K562 (cell line): ENCODE data around the gene TAL1.

Source experiments
- CREB1 ChIP-seq, 2 experiments: sonication (generic) in 1 of 2; formaldehyde crosslinking in 1 of 2; IDR thresholded peaks; 2 replicates each; pipeline versions ENCODE4 v1.6.1 to v1.8.0; 2012 to 2022; ENCODE audit warnings: inconsistent platforms in 1 of 2, mild to moderate bottlenecking in 1 of 2, missing genetic modification reagents in 1 of 2, moderate library complexity in 1 of 2
- HNRNPH1 ChIP-seq: fragments of 200-400 bp; formaldehyde crosslinking; optimal IDR thresholded peaks from 2 replicates; pipeline ENCODE3; 2017; ENCODE audit warnings: low read depth, mild to moderate bottlenecking, low read length, moderate library complexity
- MXI1 ChIP-seq: IDR thresholded peaks from 2 replicates; pipeline ENCODE4 v1.6.1; 2011; ENCODE audit warnings: low read depth, mild to moderate bottlenecking, improper control_type of control experiment, low read length
- ZFP1 ChIP-seq: fragments of 450-650 bp; formaldehyde crosslinking; IDR thresholded peaks from 2 replicates; pipeline ENCODE4 v1.4.0; 2020; ENCODE audit warnings: mild to moderate bottlenecking, mixed read lengths
- ZNF76 ChIP-seq: fragments of 250-450 bp; sonication (Bioruptor Pico); IDR thresholded peaks from 2 replicates; pipeline ENCODE4 v1.4.0; 2020; ENCODE audit warnings: mild to moderate bottlenecking, moderate library complexity, borderline replicate concordance
- TF ChIP-seq, protein P1 (sequence below): fragments of 250-450 bp; sonication (Bioruptor Pico); IDR thresholded peaks from 2 replicates; pipeline ENCODE4 v1.8.0; 2022; ENCODE audit warnings: inconsistent platforms, mild to moderate bottlenecking, moderate library complexity, borderline replicate concordance
- TF ChIP-seq, protein P2 (sequence below): sonication (generic); formaldehyde crosslinking; IDR thresholded peaks from 2 replicates; pipeline ENCODE4 v1.8.0; 2022; ENCODE audit warnings: mild to moderate bottlenecking, missing genetic modification reagents
- TF ChIP-seq, protein P3 (sequence below), 3 experiments: IDR thresholded peaks in 2 of 3; conservative IDR thresholded peaks in 1 of 3; 2 replicates each; pipeline ENCODE4 v1.5.1; 2011 to 2012; ENCODE audit warnings: low read length in 3 of 3, mild to moderate bottlenecking in 3 of 3, control low read depth in 2 of 3, improper control_type of control experiment in 1 of 3, inconsistent platforms in 1 of 3, low read depth in 1 of 3, mixed read lengths in 1 of 3, moderate library complexity in 1 of 3; ENCODE audit not compliant: insufficient read depth in 2 of 3

DNA sequence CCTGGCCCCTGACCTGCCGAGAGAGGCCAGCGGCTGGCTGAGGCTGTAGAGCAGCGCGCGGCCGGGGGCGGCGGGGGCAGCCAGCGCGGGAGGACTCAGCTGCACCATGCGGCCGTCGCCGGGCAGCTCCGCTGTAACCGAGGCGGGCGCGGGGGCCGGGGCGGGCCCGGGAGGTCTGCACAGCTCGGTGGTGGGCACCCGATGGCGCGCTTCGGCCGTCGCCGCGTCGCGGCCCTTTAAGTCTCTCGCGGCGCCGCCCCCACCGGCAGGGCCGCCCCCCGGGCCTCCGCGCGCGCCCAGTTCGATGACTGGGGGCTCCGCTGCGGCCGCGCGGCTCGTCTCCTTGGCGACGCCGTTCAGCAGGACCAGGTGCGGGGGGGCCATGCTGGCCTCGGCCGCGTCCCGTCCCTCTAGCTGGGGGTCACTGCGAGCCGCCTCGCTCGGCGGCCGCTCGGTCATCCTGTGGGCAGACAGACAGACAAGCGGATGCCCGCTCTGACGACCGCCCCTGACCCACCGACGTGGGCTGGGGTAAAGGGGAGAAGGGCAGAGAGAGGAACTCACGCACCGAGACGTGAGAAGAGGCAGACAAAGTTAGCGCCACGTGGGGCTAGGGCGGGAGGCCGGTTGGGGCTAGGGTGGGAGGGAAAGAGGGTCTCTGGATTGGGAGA is 6.5 kb downstream of the TAL1 start:
- TF ChIP-seq ZFP1 (CRISPR knock-in tag): no peak
- TF ChIP-seq CREB1 (IDR thresholded peaks at IDR 0.05): no peak
- no peak for TF ChIP-seq CREB1 (CRISPR knock-in tag; IDR thresholded peaks at IDR 0.05)
- TF ChIP-seq, protein P1, sequence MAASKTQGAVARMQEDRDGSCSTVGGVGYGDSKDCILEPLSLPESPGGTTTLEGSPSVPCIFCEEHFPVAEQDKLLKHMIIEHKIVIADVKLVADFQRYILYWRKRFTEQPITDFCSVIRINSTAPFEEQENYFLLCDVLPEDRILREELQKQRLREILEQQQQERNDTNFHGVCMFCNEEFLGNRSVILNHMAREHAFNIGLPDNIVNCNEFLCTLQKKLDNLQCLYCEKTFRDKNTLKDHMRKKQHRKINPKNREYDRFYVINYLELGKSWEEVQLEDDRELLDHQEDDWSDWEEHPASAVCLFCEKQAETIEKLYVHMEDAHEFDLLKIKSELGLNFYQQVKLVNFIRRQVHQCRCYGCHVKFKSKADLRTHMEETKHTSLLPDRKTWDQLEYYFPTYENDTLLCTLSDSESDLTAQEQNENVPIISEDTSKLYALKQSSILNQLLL: no peak
- no peak for TF ChIP-seq ZNF76
- TF ChIP-seq MXI1: no peak
- TF ChIP-seq, protein P2, sequence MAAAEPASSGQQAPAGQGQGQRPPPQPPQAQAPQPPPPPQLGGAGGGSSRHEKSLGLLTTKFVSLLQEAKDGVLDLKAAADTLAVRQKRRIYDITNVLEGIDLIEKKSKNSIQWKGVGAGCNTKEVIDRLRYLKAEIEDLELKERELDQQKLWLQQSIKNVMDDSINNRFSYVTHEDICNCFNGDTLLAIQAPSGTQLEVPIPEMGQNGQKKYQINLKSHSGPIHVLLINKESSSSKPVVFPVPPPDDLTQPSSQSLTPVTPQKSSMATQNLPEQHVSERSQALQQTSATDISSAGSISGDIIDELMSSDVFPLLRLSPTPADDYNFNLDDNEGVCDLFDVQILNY (CRISPR knock-in tag): no peak
- TF ChIP-seq, protein P3, sequence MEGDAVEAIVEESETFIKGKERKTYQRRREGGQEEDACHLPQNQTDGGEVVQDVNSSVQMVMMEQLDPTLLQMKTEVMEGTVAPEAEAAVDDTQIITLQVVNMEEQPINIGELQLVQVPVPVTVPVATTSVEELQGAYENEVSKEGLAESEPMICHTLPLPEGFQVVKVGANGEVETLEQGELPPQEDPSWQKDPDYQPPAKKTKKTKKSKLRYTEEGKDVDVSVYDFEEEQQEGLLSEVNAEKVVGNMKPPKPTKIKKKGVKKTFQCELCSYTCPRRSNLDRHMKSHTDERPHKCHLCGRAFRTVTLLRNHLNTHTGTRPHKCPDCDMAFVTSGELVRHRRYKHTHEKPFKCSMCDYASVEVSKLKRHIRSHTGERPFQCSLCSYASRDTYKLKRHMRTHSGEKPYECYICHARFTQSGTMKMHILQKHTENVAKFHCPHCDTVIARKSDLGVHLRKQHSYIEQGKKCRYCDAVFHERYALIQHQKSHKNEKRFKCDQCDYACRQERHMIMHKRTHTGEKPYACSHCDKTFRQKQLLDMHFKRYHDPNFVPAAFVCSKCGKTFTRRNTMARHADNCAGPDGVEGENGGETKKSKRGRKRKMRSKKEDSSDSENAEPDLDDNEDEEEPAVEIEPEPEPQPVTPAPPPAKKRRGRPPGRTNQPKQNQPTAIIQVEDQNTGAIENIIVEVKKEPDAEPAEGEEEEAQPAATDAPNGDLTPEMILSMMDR (IDR thresholded peaks at IDR 0.05 in 2 of 3, conservative IDR thresholded peaks at IDR 0.05 in 1 of 3; ENCODE audit: insufficient read depth in 2 of 3, low read depth in 1 of 3, low read length in 3 of 3): no peak
- no peak for TF ChIP-seq HNRNPH1
